Lower lobe of right lung (tissue), 2 donors: ENCODE results near the gene WNT5B. TPM values are rescaled to one million over a fixed set of nuclear protein-coding genes. Genes with fewer than 3 reads are reported as not detected.

Experiments
- ATAC-seq, 2 donors: fragments of 200-7000 bp; cut with Tn5 transposase; one replicate each; pipeline ENCODE4 v1.9.1; 2020 to 2022; ENCODE audit warnings: mild to moderate bottlenecking in 2 of 2, moderate library complexity in 2 of 2
- DNase-seq: peaks from one replicate; pipeline ENCODE4 v3.0.0-alpha.2; 2020
- H3K27ac ChIP-seq: fragments of 200-600 bp; one replicate; pipeline ENCODE4 v1.8.0; 2022
- H3K27me3 ChIP-seq: fragments of 200-600 bp; one replicate; pipeline ENCODE4 v1.8.0; 2022; ENCODE audit warnings: low read depth
- H3K36me3 ChIP-seq: fragments of 200-600 bp; one replicate; pipeline ENCODE4 v1.8.0; 2022; ENCODE audit warnings: mild to moderate bottlenecking
- H3K4me1 ChIP-seq: fragments of 200-600 bp; one replicate; pipeline ENCODE4 v1.8.0; 2022
- H3K4me3 ChIP-seq: fragments of 200-600 bp; one replicate; pipeline ENCODE4 v1.8.0; 2022; ENCODE audit warnings: mild to moderate bottlenecking
- H3K9me3 ChIP-seq: fragments of 200-600 bp; one replicate; pipeline ENCODE4 v1.8.0; 2022
- intact Hi-C: fragments of 100-400 bp; cut with DNase I; formaldehyde crosslinking; loops from one replicate; pipeline ENCODE4 v1.11.0; 2022
- total RNA-seq: library from RNA; stranded (reverse); fragmentation: NEBNext Ultra II Directional; extraction: Animal tissue kit (Norgen Biotek cat#: 25700); gene quantifications from one replicate; pipeline ENCODE4 v1.2.1, GENCODE V29; 2021
- TF ChIP-seq, protein P1 (sequence below): fragments of 200-600 bp; IDR thresholded peaks from one replicate; pipeline ENCODE4 v1.8.0; 2022; ENCODE audit warnings: antibody characterized with exemption, mild to moderate bottlenecking
- donor health status: DM: no; HTN: yes; CAD: no; lungs with severe emphysema.

Gene WNT5B
- total RNA-seq, 1 donor from 2014 or later, result 6.1 TPM

DNA sequence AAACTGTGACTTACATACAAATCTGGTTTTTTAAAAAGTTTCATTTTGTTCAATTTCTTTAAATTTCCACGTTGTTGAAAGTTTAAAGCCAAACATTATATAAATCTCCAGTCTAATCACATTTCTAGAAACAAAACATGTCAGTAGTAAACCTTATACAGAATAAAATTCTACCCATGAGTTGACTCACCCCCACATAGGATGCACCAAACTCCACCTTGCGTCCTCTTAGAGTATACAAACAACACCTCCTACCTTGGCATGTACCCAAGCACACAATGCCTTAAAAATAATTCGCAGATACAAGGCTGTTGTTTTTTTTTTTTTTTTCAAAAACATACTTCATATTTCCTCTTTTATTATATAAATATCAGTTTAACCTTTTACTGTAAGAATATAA lies 38.0 kb upstream of the WNT5B start:
- H3K27me3 ChIP-seq, result no peaks in the 10 kb centered on the region
- DNase-seq (no peak), ATAC-seq (no peak)
- intact Hi-C loops, result no loop called here
- TF ChIP-seq, protein P1, sequence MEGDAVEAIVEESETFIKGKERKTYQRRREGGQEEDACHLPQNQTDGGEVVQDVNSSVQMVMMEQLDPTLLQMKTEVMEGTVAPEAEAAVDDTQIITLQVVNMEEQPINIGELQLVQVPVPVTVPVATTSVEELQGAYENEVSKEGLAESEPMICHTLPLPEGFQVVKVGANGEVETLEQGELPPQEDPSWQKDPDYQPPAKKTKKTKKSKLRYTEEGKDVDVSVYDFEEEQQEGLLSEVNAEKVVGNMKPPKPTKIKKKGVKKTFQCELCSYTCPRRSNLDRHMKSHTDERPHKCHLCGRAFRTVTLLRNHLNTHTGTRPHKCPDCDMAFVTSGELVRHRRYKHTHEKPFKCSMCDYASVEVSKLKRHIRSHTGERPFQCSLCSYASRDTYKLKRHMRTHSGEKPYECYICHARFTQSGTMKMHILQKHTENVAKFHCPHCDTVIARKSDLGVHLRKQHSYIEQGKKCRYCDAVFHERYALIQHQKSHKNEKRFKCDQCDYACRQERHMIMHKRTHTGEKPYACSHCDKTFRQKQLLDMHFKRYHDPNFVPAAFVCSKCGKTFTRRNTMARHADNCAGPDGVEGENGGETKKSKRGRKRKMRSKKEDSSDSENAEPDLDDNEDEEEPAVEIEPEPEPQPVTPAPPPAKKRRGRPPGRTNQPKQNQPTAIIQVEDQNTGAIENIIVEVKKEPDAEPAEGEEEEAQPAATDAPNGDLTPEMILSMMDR, result no peak
- peaks cover 73% of the 10 kb centered on the region for H3K4me1 ChIP-seq
- H3K9me3 ChIP-seq, result no peaks in the 10 kb centered on the region
- H3K36me3 ChIP-seq, result peaks cover 11% of the 10 kb centered on the region
- peak overlapping the region; percentile 92 for H3K4me3 ChIP-seq
- H3K27ac ChIP-seq, result no peak overlapping the region

DNA sequence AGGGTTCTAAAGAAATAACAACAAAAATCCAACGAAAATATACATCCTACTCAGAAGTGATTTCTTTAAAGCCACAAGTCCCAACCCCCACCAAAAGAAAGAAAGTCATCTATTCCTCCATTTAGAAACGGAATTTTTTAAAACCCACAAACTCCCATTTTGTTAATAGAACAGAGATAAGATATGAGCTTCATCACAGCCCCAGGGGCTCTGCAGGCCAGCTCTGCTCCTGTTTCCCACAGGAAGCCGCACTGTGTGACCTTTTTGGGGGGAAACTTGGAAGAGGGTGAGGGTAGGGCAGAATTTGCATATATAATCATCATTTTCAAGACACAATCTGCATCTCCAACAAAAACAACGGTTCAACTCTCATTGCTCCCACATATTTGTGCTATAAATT lies 37.5 kb upstream of the WNT5B start:
- Histone ChIP-seq H3K27me3 (no peaks in the 10 kb centered on the region), H3K4me3 (peak overlapping the region; percentile 92), H3K27ac (no peak overlapping the region), H3K4me1 (peaks cover 73% of the 10 kb centered on the region), H3K9me3 (no peaks in the 10 kb centered on the region), H3K36me3 (peaks cover 8% of the 10 kb centered on the region)
- intact Hi-C loops, result no loop called here
- ATAC-seq (no peak), DNase-seq (no peak)
- TF ChIP-seq, protein P1, result no peak

DNA sequence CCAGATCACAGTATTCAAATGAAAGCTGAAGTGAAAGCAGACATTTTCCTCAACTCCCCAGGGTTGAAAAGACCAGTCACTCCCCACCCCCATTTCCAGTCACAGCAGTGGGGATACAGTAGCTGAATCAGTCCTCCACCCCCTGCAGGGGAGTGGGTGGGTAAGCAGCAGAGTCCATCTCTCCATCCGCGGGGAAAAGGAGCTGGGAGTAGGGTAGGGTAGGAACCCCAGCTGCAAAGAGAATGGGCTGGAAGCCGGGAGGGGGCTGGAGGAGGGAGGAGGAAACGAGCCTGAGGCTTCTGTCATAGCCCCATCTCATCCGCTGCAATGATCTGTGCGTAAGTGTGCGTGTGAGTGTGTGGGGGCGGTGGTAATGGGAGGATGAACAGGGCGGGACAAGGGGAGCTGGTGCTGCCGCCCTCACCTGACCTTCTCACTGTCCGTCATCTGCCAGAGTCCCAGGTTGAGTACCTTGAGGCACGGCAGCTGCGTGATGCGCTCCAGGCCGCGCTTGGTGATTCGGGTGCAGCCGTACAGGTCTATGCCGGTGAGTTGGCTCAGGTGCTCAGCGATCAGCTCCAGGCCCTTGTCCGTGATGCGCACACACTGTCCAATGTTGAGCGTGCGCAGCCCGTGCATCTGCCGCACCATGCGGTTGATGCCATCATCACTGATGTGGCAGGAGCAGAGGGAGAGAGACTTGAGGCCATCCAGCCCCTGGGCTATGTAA lies 36.4 kb upstream of the WNT5B start:
- Histone ChIP-seq H3K4me1 (peaks cover 70% of the 10 kb centered on the region), H3K27ac (peak overlapping the region; percentile 83), H3K4me3 (peak overlapping the region; percentile 92), H3K36me3 (no peaks in the 10 kb centered on the region), H3K27me3 (no peaks in the 10 kb centered on the region), H3K9me3 (no peaks in the 10 kb centered on the region)
- TF ChIP-seq, protein P1, result no peak
- ATAC-seq, result peak; percentile 4 to 9
- intact Hi-C loops, result no loop called here
- DNase-seq, result peak; percentile 47

DNA sequence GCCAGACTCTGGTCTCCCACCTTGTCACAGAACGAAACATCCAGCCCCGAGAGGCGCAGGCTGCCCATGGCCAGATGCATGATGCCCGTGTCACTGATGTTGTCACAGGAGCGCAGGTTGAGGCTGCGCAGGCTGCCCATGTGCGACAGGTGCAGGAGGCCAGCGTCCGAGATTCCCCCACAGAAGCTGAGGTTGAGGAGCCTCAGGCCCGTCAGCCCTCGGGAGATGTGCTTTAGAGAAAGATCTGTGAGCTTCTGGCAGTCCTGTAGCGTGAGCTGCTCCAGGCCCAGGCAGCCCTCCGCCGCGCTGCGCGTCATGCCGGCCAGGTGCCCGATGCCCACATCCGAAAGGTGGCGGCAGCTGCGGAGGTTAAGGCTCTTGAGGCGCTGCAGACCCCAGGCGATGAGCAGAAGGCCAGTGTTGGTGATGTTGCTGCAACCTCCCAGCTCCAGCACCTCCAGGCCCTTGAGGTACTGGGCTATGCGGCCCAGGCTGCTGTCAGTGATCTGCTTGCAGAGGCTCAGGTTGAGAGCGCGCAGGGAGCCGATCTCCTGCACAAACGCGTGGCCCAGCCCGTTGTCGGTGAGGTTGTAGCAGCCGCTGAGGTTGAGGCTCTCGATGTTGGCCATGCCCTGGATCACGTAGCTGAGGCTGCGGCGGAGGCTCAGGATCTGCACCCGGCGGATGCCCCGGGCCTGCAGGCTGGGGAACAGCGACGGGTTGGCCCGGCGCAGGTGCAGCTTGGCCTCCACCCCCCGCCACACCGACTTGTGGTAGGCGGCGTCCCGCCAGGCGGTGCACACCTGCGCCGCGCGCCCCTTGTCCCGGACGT lies 35.6 kb upstream of the WNT5B start:
- Histone ChIP-seq H3K9me3 (no peaks in the 10 kb centered on the region), H3K4me1 (peaks cover 62% of the 10 kb centered on the region), H3K4me3 (peak overlapping the region; percentile 92), H3K27me3 (no peaks in the 10 kb centered on the region), H3K27ac (peak overlapping the region; percentile 83), H3K36me3 (no peaks in the 10 kb centered on the region)
- ATAC-seq (peak; percentile 57 to 64), DNase-seq (peak; percentile 78)
- TF ChIP-seq, protein P1, result no peak
- intact Hi-C loops, result no loop called here

DNA sequence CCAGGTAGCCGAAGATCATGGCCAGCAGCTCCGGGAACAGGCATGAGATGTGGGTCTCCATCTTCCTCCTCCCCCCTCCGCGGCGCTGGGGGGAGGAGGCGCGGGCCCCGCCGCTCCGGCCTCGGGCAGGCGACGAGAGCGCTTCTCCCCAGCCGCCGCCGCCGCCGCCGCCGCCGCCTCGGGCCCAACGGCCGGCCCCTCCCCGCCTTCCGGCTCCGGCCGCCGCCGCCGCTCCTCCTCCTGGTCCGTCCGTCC lies 35.1 kb upstream of the WNT5B start:
- intact Hi-C loops, result no loop called here
- TF ChIP-seq, protein P1, result no peak
- H3K4me1 ChIP-seq, result peaks cover 57% of the 10 kb centered on the region
- no peaks in the 10 kb centered on the region for H3K27me3 ChIP-seq
- H3K9me3 ChIP-seq, result no peaks in the 10 kb centered on the region
- peak overlapping the region; percentile 92 for H3K4me3 ChIP-seq
- no peaks in the 10 kb centered on the region for H3K36me3 ChIP-seq
- ATAC-seq (peak; percentile 74), DNase-seq (no peak)
- peak overlapping the region; percentile 83 for H3K27ac ChIP-seq
